Tibial nerve (tissue), 4 donors: Measurements from ENCODE around the gene FOXE3.

Experiments used
- CTCF ChIP-seq, 5 experiments: fragments of 200-600 bp in 3 of 5; fragments of 450-650 bp in 2 of 5; sonication (generic) in 3 of 5; IDR thresholded peaks; one replicate each; pipeline ENCODE4 v1.5.1; 2016 to 2019; ENCODE audit warnings: antibody characterized with exemption in 5 of 5, mild to moderate bottlenecking in 3 of 5, moderate library complexity in 2 of 5
- EP300 ChIP-seq, 2 donors: sonication (generic); formaldehyde crosslinking; IDR thresholded peaks; one replicate each; pipeline ENCODE4 v1.6.1; 2017; ENCODE audit warnings: antibody characterized with exemption in 2 of 2, mild to moderate bottlenecking in 1 of 2
- POLR2A ChIP-seq, 2 donors: fragments of 450-650 bp; IDR thresholded peaks; one replicate each; pipeline ENCODE4 v1.6.1; 2017; ENCODE audit warnings: antibody characterized with exemption in 2 of 2, mild to moderate bottlenecking in 2 of 2, moderate library complexity in 2 of 2

DNA sequence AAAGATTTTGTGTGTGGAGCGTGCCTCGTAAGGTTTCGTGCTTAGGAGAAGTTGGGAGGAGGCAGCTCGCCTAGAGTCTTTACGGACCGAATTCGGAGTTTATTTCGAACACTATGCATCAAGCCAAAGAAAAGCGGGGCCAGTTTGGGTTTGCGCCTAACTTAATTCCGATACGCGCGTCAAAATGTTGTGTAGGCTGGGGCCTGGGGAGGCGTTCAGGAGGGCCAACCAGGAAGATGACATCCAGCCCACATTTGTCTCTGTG is 28.1 kb downstream of the FOXE3 start:
- TF ChIP-seq EP300 (IDR thresholded peaks at IDR 0.05) = no peak
- TF ChIP-seq CTCF (IDR thresholded peaks at IDR 0.05) = no peak
- no peak for TF ChIP-seq POLR2A (IDR thresholded peaks at IDR 0.05)
